CD4-positive, alpha-beta T cell treated with Interleukin-1 beta for 1 hour (primary cell): ENCODE results near the gene YPEL3.
"Not testable (repeated sequence)": the region's sequence is repeated elsewhere in the genome, so short reads cannot be mapped to it uniquely, and the experiment has no call there.

Experiments used
- DNase-seq, 2 donors: peaks; one replicate each; pipeline ENCODE4 v3.0.0-alpha.2; 2020 to 2022

Gene YPEL3

DNA sequence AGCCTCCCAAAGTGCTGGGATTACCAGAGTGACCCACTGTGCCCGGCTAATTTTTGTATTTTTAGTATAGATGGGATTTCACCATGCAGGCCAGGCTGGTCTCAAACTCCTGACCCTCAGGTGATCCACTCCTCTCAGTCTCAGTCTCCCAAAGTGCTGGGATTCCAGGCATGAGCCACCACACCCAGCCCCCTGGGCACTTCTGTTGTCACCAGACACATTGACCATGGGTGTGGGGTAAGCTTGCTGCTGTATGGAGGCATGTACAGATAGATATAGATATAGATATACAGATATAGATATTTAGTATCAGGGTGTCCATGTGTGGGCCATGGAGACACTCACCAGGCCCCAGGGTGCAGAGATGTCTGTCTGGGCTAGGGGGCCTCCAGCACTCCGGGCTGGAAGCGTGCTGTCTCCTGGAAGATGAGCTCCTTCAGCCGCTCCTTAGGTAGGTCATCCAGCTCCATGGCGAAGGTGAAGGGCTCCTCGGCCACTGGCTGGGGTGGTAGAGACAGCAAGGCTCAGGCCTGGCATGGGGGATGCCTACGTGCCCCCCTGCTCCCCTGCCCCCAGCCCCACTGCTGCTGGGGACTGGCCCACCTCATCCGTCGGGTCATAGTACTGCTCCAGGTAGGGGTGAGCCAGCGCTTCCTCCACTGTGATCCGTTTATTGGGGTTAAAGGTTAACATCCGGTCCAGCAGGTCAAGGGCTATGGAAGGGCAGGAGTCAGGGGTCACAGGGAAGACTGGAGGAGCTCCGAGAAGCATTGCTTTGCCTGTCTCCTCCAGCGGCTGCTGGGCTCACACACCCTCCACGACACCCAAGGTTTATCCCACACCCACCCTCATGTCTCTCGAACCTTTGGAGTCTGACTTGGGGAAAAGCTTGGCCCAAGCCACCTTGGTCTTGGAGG is 20.5 kb upstream of the YPEL3 start:
- no peak for DNase-seq

DNA sequence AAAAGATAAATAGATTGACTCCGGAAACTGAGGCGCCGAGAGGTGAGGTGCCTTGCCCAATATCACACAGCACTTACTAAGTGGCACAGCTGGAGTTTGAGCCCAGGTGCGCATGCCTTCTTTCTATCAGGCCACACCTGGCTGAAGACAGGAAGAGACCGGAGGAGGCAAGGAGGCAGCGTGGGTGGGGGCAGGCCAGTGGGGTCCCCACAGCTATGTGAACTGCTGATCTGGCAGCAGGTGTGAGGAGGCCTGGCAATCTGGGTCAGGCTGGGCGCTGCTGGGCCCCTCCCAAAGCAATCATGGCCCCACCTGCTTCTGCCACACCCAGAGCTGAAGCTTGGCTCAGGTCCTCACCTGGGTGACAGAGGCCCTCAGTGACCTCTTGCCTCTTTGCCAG is 19.2 kb upstream of the YPEL3 start:
- peak in 1 of 2 donors; percentile 33 for DNase-seq

DNA sequence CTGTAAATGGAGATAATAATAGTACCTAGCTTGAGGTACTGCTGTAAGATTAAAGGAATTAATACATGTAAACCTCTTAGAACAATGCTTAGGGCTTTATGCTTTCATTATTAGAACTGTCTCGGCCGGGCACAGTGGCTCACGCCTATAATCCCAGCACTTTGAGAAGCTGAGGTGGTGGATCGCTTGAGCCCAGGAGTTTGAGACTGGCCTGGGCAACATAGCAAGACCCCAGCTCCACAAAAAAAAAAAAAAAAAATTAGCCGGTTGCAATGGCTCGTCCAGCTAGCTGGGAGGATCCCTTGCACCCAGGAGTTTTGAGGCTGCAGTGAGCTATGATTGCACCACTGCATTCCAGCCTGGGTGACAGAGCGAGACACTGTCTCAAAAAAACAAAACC is 18.8 kb upstream of the YPEL3 start:
- DNase-seq, result not testable (repeated sequence)

- DNase-seq, result no peak
Measured at GRCh38 chr16:30114411-30114810, 18.4 kb upstream of the YPEL3 start.

DNA sequence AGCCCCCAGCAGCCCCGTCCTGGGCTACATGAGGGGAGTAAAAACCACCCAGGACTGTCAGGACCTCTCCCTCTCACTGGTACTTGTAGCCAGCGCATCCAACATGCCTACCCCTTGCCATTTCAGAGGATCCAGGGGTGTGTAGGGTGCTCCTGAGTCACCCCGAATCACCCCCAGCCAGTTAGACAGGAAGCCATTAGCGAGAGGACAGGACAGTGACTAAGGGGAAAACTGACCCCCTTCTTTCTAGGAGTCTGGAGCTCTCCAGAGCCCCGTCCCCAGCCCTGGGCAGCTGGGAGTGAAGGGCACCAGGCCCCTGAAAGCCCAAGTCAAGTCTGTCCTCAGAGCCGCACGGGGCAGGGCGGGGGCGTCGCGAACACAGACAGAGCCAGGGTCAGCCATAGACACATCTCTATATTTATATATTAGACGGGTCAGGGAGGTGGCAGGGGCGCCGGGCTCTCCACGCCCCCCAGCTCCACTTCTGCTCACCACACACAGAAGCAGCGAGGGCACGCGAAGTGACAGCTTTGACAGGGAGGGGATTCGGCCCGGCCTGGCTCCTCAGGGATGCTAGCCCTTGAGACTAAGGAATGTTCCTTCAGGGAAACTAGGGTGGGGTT is 17.8 kb upstream of the YPEL3 start:
- no peak for DNase-seq

GRCh38 chr16:30113031-30113710 is 17.2 kb upstream of the YPEL3 start, which contains the start of gene GDPD3:
GDPD3 (minus strand) TSS chr16:30113537; CDS start chr16:30113478, 59 bp downstream.
- DNase-seq, result no peak

DNA sequence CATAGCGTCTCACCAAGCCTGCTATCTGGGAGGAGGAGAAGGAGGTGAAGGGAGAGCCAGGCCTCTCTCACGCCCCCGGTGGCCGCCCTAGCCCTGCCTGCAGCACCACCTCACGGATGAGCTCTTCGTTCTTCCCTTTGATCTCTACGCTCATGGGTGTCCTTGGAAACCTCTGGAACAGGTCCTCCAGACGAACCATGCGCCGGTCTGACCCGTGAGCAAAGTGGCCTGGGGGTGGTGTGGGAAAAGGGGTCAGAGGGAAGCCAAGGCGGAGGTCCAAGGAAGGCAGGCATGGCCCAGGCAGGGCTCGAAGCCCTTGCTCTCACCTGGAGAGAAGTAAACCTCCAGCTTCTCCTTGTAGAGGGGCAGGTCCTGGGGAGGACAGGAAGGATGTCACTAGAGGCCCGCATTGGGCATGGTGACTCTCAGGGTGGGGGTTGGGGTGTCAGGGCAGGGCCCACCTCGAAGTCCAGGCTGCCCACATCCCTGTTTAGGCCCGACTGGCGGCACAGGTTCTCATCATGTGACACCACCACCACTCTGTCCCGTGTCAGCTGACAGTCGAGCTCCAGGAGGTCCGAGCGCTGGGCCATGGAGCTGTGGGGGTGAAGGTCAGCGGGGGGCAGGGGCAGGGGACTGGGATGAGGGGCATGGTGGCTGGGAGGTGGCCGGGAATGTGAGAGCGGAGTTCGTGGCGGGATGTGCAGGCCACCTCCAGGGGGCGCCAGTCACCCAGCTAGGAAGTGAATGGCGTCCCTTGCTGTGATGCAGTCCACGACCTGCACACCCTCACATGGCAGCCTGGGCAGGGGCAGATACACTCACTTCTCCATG is 16.4 kb upstream of the YPEL3 start:
- DNase-seq, result peak; percentile 48 to 54

GRCh38 chr16:30110661-30111060 is 14.6 kb upstream of the YPEL3 start:
- DNase-seq, result no peak

- no peak for DNase-seq
Measured at GRCh38 chr16:30108059-30108850, 12.2 kb upstream of the YPEL3 start.

DNA sequence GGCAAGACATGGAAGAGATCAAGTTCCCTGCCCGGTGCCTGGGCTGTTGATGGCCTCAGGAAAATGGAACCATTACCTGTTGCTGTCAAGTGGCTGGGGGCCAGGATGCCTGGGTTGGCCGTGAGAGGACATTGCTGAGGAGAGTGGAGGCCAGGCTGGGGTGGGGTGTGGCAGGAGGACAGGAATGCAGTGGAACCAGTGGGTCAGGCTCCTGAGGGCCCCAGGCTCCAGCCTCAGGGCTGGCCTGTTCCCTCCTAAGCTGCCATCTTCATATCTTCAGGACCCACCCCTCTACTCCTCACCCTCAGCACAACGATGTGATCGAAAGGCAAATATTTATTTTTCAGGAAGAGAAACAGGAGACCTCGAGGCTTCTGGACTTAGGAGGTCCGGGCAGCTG is 8.5 kb upstream of the YPEL3 start:
- no peak for DNase-seq

DNA sequence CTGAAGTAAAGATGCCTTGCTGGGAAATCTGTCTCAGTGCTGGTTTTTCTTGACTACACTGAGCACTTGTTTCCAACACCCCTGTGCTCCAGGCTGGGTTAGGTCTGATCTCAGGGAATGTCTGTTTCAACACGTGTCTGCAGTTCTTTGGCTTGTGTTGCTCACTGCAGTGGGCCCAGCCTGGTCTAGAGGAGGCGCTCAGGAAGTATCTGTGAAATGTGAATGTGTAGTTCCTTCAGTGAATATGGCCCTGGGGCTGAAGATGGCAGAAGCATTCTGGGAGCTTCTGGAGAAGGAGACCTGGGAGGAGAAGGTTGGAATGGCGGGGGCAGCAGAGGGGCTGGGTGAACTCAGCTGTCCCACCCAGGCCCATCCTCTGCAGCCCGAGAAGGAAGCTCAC is 8.1 kb upstream of the YPEL3 start:
- no peak for DNase-seq

- DNase-seq, result peak; percentile 33 to 37
Measured at GRCh38 chr16:30096862-30097563, 1.0 kb upstream of the YPEL3 start.

DNA sequence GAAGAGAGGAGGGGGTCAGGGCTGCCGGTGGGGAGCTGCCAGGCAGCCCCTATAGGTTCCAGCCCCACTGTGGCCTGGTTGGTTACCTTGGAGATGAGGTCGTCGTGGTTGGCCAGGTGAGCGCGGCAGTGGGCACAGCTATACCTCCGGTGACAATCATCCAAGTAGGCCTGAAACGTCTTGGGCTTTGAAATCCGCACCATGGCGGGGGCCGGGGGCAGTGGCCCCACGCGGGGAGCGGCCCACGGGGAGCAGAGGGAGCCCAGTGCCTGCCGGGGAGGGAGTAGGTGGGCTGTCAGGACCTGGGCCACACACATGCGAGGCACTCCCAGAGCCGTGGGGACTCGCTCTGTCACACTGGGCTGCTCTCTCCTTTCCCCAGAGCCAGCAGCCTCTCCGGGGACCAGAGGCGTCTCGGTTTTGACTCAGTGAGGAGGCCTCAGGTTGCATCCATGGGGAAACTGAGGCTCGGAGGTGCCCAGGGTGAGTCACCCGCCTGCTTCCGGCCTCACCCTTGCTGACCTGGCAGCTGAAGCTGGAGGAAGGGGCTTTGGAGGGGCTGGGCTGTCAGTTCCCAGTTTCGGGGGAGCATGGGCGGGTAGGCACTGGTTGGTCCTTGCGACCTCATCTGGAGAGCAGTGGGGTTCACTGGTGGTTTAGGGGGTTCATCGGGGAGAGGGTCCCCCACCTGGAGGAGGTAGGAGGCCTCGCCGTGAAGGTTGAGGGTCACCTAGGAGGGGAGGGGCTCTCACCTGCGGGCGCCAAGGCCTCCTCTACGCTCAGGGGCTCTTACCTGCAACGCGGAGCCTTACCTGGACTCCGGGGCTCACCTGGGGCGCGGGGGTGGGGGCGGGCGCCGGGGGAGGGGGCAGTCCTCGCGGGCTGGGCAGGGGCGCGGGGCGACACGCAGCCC is 591 bp downstream of the YPEL3 start:
- DNase-seq, result no peak

GRCh38 chr16:30094541-30095165 is 1.4 kb downstream of the YPEL3 start:
- DNase-seq, result no peak

- peak; percentile 79 to 89 for DNase-seq
Measured at GRCh38 chr16:30092373-30093010, 3.5 kb downstream of the YPEL3 start.

DNA sequence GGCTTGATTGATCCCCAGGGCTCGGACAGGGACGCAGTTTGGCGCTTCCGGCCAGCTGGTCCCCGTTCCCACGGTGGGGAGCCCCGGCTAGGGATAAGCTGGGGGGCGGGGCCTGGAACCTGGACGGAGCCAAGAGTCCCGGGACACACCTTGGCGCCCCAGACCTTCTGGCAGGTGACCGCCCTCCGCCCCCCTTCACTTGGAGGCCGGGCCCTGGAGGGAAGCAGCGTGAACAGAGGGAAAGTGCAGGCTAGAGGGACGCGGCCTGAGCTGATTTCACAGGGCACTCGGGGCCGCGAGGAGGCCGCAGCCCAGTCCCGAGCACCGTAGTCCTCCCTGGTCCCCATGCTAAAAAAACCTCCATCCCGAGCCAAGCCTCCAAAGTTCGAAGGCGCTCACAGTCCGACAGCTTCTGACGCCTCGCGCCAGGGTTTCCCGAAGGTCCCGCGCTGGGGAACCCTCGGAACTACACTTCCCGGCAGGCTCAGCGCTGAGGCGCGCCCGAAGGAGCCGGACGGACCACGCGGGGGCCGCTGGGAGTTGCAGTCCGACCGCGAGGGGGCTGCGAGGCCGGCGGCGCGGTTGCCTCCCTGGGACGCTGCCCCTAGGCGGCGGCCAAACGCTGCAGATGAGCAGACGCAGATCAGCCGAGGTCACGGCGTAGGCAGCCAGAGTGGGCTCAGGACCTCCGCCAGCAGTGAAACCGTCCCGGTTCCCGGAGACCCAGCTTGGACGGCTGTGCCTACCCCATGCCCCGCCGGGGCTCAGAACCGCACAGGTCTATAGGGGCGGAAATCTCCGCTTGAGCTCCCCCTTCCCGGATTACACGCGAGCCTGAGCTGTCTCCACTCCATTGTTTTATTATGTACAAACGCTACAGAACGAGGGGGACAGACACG is 4.3 kb downstream of the YPEL3 start, which contains the start of gene TBX6:
Gene TBX6 (minus strand): TSS at position 451 of the 899 bp plus-strand sequence. CDS start 731 bp downstream, outside the sequence.
- peak; percentile 93 to 94 for DNase-seq

DNA sequence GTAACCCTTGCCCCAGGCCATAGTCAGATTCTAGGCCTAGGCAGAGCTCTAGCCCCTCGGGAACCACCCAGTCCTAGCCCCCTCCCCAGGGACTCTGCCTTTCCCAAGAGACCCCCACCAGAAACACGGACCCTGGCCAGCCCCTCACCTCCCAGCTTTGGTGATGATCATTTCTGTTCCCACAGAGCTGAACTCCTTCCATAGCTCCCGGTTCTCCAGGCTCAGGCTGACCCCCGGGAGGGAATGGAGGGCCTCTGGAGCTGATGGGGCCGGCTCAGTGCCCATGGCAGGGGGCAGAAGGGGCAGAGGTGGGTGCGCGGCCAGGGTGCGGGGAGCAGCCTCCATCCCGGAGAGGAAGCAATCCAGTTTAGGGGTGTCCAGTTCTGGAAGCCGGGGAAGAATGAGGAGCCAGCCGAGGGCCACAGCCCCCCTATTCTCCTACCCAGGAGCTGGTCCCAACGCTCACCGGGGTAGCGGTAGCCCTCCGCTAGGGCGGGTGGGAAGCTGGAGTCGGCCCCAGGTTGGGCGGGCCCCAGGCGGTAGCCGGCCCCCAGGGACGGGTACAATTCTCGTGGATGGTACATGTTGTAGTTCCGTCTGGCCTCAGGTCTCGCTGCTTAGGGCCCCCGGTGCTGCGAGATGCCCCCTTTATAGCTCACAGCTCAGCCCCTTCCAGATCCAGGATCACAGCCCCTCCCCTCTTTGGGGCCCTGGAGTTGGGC is 5.2 kb downstream of the YPEL3 start:
- DNase-seq, result no peak
